ENCODE results near the gene RPL3. TPM values are rescaled to one million over a fixed set of nuclear protein-coding genes. Genes with fewer than 3 reads are reported as not detected.

RPL3 gene
- total RNA-seq, 1 experiment from 2014 or later, result 3,009 TPM

- TF ChIP-seq AR (CRISPR knock-in tag; IDR thresholded peaks at IDR 0.05), result peak; percentile 60; the same call in 1 of the 2 replicates
- peak; percentile 75; the same call in 1 of the 2 replicates for TF ChIP-seq PRRX2 (CRISPR knock-in tag; IDR thresholded peaks at IDR 0.05)
- no peak for TF ChIP-seq FOXP1 (CRISPR knock-in tag; IDR thresholded peaks at IDR 0.05; ENCODE audit: borderline replicate concordance)
- TF ChIP-seq ZNF121 (CRISPR knock-in tag; IDR thresholded peaks at IDR 0.05), result no peak
- TF ChIP-seq ZMAT4 (CRISPR knock-in tag; IDR thresholded peaks at IDR 0.05), result peak; percentile 21; the same call in 1 of the 2 replicates
- TF ChIP-seq ERG (CRISPR knock-in tag; IDR thresholded peaks at IDR 0.05), result 0 out of 2 replicates have a peak, but pooled peaks have one; percentile 36
- TF ChIP-seq TEAD4 (CRISPR knock-in tag; IDR thresholded peaks at IDR 0.05), result 0 out of 2 replicates have a peak, but pooled peaks have one; percentile 25
- TF ChIP-seq RORB (CRISPR knock-in tag; IDR thresholded peaks at IDR 0.05), result peak; percentile 6
- peak; percentile 8; the same call in 1 of the 2 replicates for TF ChIP-seq ZNF671 (CRISPR knock-in tag; IDR thresholded peaks at IDR 0.05)
Measured at GRCh38 chr22:39318507-39319283, 728 bp downstream of the RPL3 start (continued).

- DNase-seq (ENCODE audit: low spot score) (no peak), ATAC-seq (no peak)
- Mint-ChIP-seq H3K27me3 (ENCODE audit: low read depth) (peaks cover 4% of the 10 kb centered on the region; the same call in 1 of the 2 replicates), H3K4me1 (peaks cover 56% of the 10 kb centered on the region), H3K4me3 (peak overlapping the region; percentile 99), H3K27ac (peak overlapping the region; percentile 100), H3K9me3 (no peaks in the 10 kb centered on the region), H3K36me3 (peaks cover 65% of the 10 kb centered on the region)
- CTCF ChIA-PET, result interaction anchor here (0.5 to 3.8 kb wide), 9 partner anchors 7 to 549 kb away, joined by 3 to 24 read pairs (median 9); no protein-coding TSS in a partner anchor
- POLR2A ChIA-PET, result interaction anchor here (0.6 to 3.1 kb wide), 9 partner anchors 7 to 1029 kb away, joined by 3 to 31 read pairs (median 5); no protein-coding TSS in a partner anchor
- TF ChIP-seq ZNF425 (CRISPR knock-in tag; conservative IDR thresholded peaks at IDR 0.05) (peak; percentile 55; the same call in 1 of the 2 replicates), ZMAT4 (CRISPR knock-in tag; IDR thresholded peaks at IDR 0.05) (peak; percentile 17; the same call in 1 of the 2 replicates), NFATC4 (CRISPR knock-in tag; IDR thresholded peaks at IDR 0.05) (0 out of 2 replicates have a peak, but pooled peaks have one; percentile 30), AR (CRISPR knock-in tag; IDR thresholded peaks at IDR 0.05) (no peak), USF1 (CRISPR knock-in tag; IDR thresholded peaks at IDR 0.05) (no peak), PRRX2 (CRISPR knock-in tag; IDR thresholded peaks at IDR 0.05) (0 out of 2 replicates have a peak, but pooled peaks have one; percentile 41), AFF4 (CRISPR knock-in tag; IDR thresholded peaks at IDR 0.05; ENCODE audit: borderline replicate concordance) (no peak), PREB (CRISPR knock-in tag; IDR thresholded peaks at IDR 0.05; ENCODE audit: borderline replicate concordance) (no peak), ETV6 (CRISPR knock-in tag; IDR thresholded peaks at IDR 0.05) (0 out of 2 replicates have a peak, but pooled peaks have one; percentile 19)
Measured at GRCh38 chr22:39317775-39318506, 1.5 kb downstream of the RPL3 start.
